Measurements from ENCODE around the gene FUS.

The FUS gene

DNA sequence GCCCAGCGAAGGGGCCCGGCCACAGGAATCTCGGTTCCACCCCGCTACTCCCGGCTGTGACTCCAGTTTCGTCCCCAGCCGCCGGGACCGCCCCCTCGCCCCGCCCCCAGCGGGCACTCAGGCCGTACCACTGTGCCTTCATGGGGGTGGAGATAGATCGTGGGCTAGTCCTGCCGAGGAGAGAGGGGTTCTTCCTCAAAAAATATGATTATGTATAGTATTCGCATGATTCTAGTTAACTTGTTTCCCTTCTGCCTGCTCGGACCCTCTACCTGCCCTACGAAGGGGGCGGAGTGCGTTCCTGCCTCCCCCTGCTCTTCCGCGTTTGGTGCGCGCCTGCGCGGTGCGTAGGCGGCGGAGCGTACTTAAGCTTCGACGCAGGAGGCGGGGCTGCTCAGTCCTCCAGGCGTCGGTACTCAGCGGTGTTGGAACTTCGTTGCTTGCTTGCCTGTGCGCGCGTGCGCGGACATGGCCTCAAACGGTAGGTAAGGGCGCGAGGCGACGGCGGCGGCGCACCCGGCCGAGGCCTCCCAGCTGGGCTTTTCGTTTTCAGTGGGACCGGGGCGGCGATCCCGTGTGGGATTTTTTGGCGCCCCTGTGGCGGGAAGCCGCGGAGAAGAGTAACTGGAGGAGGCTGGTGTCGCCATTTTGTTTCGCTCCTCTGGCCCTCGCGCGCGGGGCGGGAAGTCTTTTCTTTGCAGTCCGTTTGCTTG, at the start of gene FUS:
TSS of gene FUS (plus strand) at position 393 of the 713 bp plus-strand sequence. CDS start at position 469, 76 bp downstream.
- H3K4me3 ChIP-seq (ENCODE audit: low read length), result peak within 1 kb of the TSS; percentile 93
- DNase-seq (ENCODE audit: low read depth), result peak; percentile 41
- TF ChIP-seq, protein P1, sequence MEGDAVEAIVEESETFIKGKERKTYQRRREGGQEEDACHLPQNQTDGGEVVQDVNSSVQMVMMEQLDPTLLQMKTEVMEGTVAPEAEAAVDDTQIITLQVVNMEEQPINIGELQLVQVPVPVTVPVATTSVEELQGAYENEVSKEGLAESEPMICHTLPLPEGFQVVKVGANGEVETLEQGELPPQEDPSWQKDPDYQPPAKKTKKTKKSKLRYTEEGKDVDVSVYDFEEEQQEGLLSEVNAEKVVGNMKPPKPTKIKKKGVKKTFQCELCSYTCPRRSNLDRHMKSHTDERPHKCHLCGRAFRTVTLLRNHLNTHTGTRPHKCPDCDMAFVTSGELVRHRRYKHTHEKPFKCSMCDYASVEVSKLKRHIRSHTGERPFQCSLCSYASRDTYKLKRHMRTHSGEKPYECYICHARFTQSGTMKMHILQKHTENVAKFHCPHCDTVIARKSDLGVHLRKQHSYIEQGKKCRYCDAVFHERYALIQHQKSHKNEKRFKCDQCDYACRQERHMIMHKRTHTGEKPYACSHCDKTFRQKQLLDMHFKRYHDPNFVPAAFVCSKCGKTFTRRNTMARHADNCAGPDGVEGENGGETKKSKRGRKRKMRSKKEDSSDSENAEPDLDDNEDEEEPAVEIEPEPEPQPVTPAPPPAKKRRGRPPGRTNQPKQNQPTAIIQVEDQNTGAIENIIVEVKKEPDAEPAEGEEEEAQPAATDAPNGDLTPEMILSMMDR (conservative IDR thresholded peaks at IDR 0.05; ENCODE audit: low read depth, low read length), result no peak

- no peak for DNase-seq (ENCODE audit: low read depth)
- no peak overlapping the region for H3K4me3 ChIP-seq (ENCODE audit: low read length)
Observed at GRCh38 chr16:31130336-31130891, 49.5 kb upstream of the FUS start.

DNA sequence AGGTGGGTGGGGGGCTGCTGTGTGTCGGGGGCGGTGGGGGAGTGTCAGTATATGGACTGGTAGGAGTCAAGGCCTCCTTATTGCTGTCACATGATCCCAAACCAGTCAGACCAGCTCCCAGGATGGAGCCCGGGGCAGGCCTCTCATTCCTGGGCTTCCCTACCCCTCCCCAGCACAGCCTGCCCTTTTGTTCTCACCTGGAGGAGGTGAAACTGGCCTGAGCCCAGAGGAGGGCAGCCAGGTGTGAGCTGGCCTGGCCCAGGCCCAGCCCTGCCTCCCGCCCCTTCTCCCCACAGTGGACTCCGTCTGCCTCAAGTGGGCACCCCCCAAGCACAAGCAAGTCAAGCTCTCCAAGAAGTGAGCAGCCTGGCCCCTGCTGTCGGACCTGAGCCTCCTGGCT, 49.0 kb upstream of the FUS start:
- H3K4me3 ChIP-seq (ENCODE audit: low read length), result no peak overlapping the region
- DNase-seq (ENCODE audit: low read depth), result no peak
- TF ChIP-seq, protein P1 (conservative IDR thresholded peaks at IDR 0.05; ENCODE audit: low read depth, low read length), result no peak

More at GRCh38 chr16:31130336-31130891, 49.5 kb upstream of the FUS start:
- TF ChIP-seq, protein P1 (conservative IDR thresholded peaks at IDR 0.05; ENCODE audit: low read depth, low read length), result no peak

- no peak for DNase-seq (ENCODE audit: low read depth)
- TF ChIP-seq, protein P1 (conservative IDR thresholded peaks at IDR 0.05; ENCODE audit: low read depth, low read length), result no peak
- no peak overlapping the region for H3K4me3 ChIP-seq (ENCODE audit: low read length)
Observed at GRCh38 chr16:31131416-31131815, 48.5 kb upstream of the FUS start.

GRCh38 chr16:31131841-31132271, 48.1 kb upstream of the FUS start:
- TF ChIP-seq, protein P1 (conservative IDR thresholded peaks at IDR 0.05; ENCODE audit: low read depth, low read length), result no peak
- no peak overlapping the region for H3K4me3 ChIP-seq (ENCODE audit: low read length)
- DNase-seq (ENCODE audit: low read depth), result no peak

DNA sequence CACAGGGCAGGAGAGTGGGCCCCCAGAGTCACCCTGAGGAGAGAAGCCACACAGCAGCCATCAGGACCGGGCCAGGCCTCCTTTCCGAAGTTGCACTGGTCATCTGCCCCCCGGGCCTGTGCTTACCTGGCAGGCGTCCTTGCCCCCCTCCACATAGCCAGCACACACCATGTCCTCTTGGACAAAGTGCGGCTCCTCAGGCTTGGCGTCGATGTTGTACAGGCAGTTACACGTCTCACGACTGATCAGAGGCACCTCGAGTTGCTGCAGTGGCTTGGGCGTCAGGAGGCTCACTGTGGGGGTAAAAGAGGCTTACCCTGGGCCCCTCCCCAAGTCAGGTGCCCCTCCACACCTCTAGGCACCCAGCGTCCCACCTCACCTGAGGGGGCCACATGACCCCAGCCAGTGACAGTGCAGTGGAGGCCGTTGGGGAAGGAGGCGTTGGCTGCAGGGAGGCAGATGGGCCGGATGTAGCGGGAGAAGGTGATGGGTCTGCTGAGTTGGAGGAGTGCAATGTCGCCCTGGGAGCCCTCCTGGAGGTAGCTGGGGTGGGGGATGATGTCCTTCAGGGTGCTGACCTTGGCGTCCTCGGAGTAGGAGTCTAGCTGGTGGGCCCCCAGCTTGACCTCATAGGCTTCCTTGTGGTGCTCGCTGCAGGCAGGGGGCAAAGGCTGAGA, 47.5 kb upstream of the FUS start:
- TF ChIP-seq, protein P1 (conservative IDR thresholded peaks at IDR 0.05; ENCODE audit: low read depth, low read length), result no peak
- no peak for DNase-seq (ENCODE audit: low read depth)
- no peak overlapping the region for H3K4me3 ChIP-seq (ENCODE audit: low read length)

All from retinal pigment epithelial cell (primary cell).